Measurements from ENCODE around the gene HMSD.

Gene HMSD

GRCh38 chr18:63997041-63997440 lies 47.9 kb downstream of the HMSD start:
- no peak overlapping the region for H3K4me2 ChIP-seq (ENCODE audit: low read depth, low read length)
- no peaks in the 10 kb centered on the region for H3F3A ChIP-seq (ENCODE audit: insufficient read depth, low read length)
- H3K79me2 ChIP-seq (ENCODE audit: low read length) = no peaks in the 10 kb centered on the region
- TF ChIP-seq CTCF (IDR thresholded peaks at IDR 0.05; ENCODE audit: low read length) = no peak
- no peak for TF ChIP-seq EZH2phosphoT487 (IDR thresholded peaks at IDR 0.05; ENCODE audit: low read length)
- TF ChIP-seq EZH2 (optimal IDR thresholded peaks at IDR 0.05; ENCODE audit: low read depth, low read length) = no peak
- H3K9me2 ChIP-seq (replicated peaks; ENCODE audit: insufficient read depth, low read length) = no peaks in the 10 kb centered on the region
- no peaks in the 10 kb centered on the region for H3K36me3 ChIP-seq (replicated peaks; ENCODE audit: insufficient read depth, low read length)
- no peak overlapping the region for H3K9ac ChIP-seq (ENCODE audit: low read length)
- no peaks in the 10 kb centered on the region for H4K20me1 ChIP-seq (ENCODE audit: insufficient read depth, low read length)
- no peaks in the 10 kb centered on the region for H3K4me1 ChIP-seq (ENCODE audit: low read length)
- H3K4me3 ChIP-seq (ENCODE audit: low read length) = no peak overlapping the region
- no peak overlapping the region for H2AFZ ChIP-seq (ENCODE audit: low read length)
- H3K27me3 ChIP-seq (replicated peaks; ENCODE audit: insufficient read depth, low read length) = no peaks in the 10 kb centered on the region
- no peaks in the 10 kb centered on the region for H3K9me3 ChIP-seq (replicated peaks; ENCODE audit: insufficient read depth, low read length)
- no peak for DNase-seq
- H3K27ac ChIP-seq (ENCODE audit: low read length) = no peak overlapping the region

DNA sequence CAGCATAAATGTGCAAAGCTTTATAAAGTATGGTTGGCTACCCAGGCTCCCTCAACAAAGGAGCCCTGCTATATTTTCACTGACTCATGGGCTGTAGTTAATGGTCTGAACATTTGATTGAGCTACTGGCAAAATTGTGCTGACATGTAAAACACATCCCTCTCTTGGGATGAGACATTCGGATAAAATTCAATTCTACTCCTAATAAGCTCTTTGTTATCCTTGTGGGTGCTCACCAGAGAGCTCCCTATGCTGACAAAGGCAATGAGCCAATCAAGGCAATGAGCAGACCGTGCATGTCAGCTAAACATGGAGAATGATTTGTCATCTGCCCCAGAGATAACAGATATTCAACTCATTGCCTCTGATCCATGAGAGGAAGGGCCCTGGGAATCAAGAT lies 48.5 kb downstream of the HMSD start:
- no peaks in the 10 kb centered on the region for H3K4me1 ChIP-seq (ENCODE audit: low read length)
- no peaks in the 10 kb centered on the region for H3K79me2 ChIP-seq (ENCODE audit: low read length)
- H3F3A ChIP-seq (ENCODE audit: insufficient read depth, low read length) = no peaks in the 10 kb centered on the region
- H3K4me2 ChIP-seq (ENCODE audit: low read depth, low read length) = no peak overlapping the region
- no peak overlapping the region for H2AFZ ChIP-seq (ENCODE audit: low read length)
- no peaks in the 10 kb centered on the region for H4K20me1 ChIP-seq (ENCODE audit: insufficient read depth, low read length)
- no peak overlapping the region for H3K4me3 ChIP-seq (ENCODE audit: low read length)
- H3K36me3 ChIP-seq (replicated peaks; ENCODE audit: insufficient read depth, low read length) = no peaks in the 10 kb centered on the region
- TF ChIP-seq CTCF (IDR thresholded peaks at IDR 0.05; ENCODE audit: low read length) = no peak
- no peak for TF ChIP-seq EZH2 (optimal IDR thresholded peaks at IDR 0.05; ENCODE audit: low read depth, low read length)
- no peak for TF ChIP-seq EZH2phosphoT487 (IDR thresholded peaks at IDR 0.05; ENCODE audit: low read length)
- no peak for DNase-seq
- no peak overlapping the region for H3K27ac ChIP-seq (ENCODE audit: low read length)
- H3K9ac ChIP-seq (ENCODE audit: low read length) = no peak overlapping the region
- no peaks in the 10 kb centered on the region for H3K27me3 ChIP-seq (replicated peaks; ENCODE audit: insufficient read depth, low read length)
- H3K9me2 ChIP-seq (replicated peaks; ENCODE audit: insufficient read depth, low read length) = no peaks in the 10 kb centered on the region
- H3K9me3 ChIP-seq (replicated peaks; ENCODE audit: insufficient read depth, low read length) = no peaks in the 10 kb centered on the region

- no peak for DNase-seq
- H3K4me2 ChIP-seq (ENCODE audit: low read depth, low read length) = no peak overlapping the region
- TF ChIP-seq CTCF (IDR thresholded peaks at IDR 0.05; ENCODE audit: low read length) = no peak
- TF ChIP-seq EZH2phosphoT487 (IDR thresholded peaks at IDR 0.05; ENCODE audit: low read length) = no peak
- no peak for TF ChIP-seq EZH2 (optimal IDR thresholded peaks at IDR 0.05; ENCODE audit: low read depth, low read length)
- no peak overlapping the region for H3K9ac ChIP-seq (ENCODE audit: low read length)
- H2AFZ ChIP-seq (ENCODE audit: low read length) = no peak overlapping the region
- H3K27ac ChIP-seq (ENCODE audit: low read length) = no peak overlapping the region
- H3K9me3 ChIP-seq (replicated peaks; ENCODE audit: insufficient read depth, low read length) = no peaks in the 10 kb centered on the region
- no peaks in the 10 kb centered on the region for H3K36me3 ChIP-seq (replicated peaks; ENCODE audit: insufficient read depth, low read length)
- H3K27me3 ChIP-seq (replicated peaks; ENCODE audit: insufficient read depth, low read length) = no peaks in the 10 kb centered on the region
- H3K4me3 ChIP-seq (ENCODE audit: low read length) = no peak overlapping the region
- H3K4me1 ChIP-seq (ENCODE audit: low read length) = no peaks in the 10 kb centered on the region
- no peaks in the 10 kb centered on the region for H4K20me1 ChIP-seq (ENCODE audit: insufficient read depth, low read length)
- no peaks in the 10 kb centered on the region for H3K9me2 ChIP-seq (replicated peaks; ENCODE audit: insufficient read depth, low read length)
- no peaks in the 10 kb centered on the region for H3F3A ChIP-seq (ENCODE audit: insufficient read depth, low read length)
- no peaks in the 10 kb centered on the region for H3K79me2 ChIP-seq (ENCODE audit: low read length)
Observed at GRCh38 chr18:63999871-64000270, 50.8 kb downstream of the HMSD start.
